HAP-1 (cell line): ENCODE results near the gene EOMES.

Source experiments
- DNase-seq, 2 experiments: peaks; one replicate each; pipeline ENCODE4 v3.0.0-alpha.2; 2016 to 2020; ENCODE audit warnings: low spot score in 2 of 2
- H3K27me3 ChIP-seq: fragments of 250-450 bp; sonication (Bioruptor Pico); 2 replicates; pipeline ENCODE4 v1.5.1; 2020; ENCODE audit warnings: low read depth, mild to moderate bottlenecking, moderate library complexity
- H3K36me3 ChIP-seq: fragments of 250-450 bp; sonication (Bioruptor Pico); replicated peaks from 2 replicates; pipeline ENCODE4 v1.5.1; 2020; ENCODE audit warnings: mild to moderate bottlenecking
- H3K4me1 ChIP-seq: fragments of 250-450 bp; sonication (Bioruptor Pico); 2 replicates; pipeline ENCODE4 v1.5.1; 2020; ENCODE audit warnings: mild to moderate bottlenecking
- H3K4me3 ChIP-seq: fragments of 250-450 bp; sonication (Bioruptor Pico); 2 replicates; pipeline ENCODE4 v1.5.1; 2020; ENCODE audit warnings: mild to moderate bottlenecking, moderate library complexity
- H3K9me3 ChIP-seq: fragments of 250-450 bp; sonication (Bioruptor Pico); 2 replicates; pipeline ENCODE4 v1.5.1; 2020; ENCODE audit warnings: mild to moderate bottlenecking, moderate library complexity
- in situ Hi-C: fragments of 300-500 bp; cut with MboI; formaldehyde crosslinking; loops from 3 replicates; pipeline ENCODE4 v1.14.3; 2020; ENCODE audit warnings: low sequenced_read_pairs, inconsistent platforms, mixed read lengths

The EOMES gene

DNA sequence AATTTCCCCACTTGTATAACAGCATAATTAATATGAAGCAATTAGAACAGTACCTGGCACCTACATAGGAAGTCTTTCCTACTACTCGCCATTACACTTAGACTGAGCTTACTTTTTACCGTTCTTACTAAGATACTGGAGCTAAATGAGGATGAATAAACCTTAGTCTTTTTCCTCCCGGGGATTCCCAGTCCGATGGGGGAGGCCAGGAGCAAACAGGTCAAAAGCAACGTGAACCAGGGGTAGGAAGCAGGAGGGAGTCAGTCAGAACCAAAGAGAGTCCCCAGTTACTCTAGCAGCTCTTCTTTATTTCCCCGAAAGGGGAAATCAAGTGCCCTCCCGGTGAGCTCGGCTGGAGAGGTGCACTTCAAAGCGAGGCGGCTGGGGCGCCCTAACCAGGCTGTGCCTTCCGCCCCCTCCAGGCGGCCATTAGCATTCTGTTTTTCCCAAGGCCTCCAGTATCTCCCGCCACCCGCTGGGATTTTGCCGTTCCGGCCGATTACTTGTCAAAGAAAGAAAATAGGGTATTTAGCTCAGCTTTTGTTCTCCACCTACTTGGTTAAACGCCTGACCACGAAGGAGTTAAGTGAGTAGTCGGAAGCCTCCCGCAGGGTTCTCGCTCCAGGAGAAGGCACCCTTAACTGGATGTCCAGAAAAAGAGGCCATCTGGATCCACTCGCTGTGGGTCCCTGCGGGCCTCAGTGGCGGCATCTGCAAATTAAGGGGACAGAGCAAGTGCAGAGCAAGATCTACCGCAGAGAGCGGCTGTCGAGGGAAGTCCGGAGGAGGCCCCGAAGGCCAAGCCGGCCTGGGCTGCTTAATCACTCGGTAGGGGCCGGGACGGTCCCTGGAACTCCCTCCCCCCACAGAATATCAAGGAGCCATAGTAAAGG, 6.3 kb upstream of the EOMES start:
- in situ Hi-C loops: loop anchor here (10.0 kb wide), 1 partner anchor 596 kb away; no protein-coding TSS in a partner anchor
- Histone ChIP-seq H3K9me3 (no peaks in the 10 kb centered on the region; the same call in 1 of the 2 replicates), H3K27me3 (peaks cover 81% of the 10 kb centered on the region), H3K4me3 (0 out of 2 replicates have a peak overlapping the region, but pooled peaks have one; percentile 3), H3K4me1 (0 out of 2 replicates have a peak, but pooled peaks cover 2% of the 10 kb centered on the region), H3K36me3 (no peaks in the 10 kb centered on the region)
- DNase-seq: peak; percentile 58 to 76

DNA sequence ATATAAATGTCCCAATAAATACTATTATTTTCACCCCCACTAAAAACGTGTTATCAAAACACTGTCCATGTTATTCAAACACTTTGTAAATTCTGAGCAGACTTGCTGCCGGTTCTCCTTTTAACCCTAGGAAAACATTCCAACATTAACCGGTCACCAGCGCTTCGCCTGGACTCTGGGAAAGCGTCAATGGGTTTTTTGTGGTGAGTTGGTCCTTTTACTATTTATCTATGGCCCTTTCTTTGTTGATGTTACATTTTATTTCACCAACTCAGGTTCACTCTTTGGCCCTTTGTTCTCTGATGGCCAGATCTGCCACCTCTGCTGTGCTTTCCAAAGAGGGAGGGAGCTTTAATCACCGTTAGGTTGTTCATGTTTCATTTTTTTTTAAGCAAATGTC, 4.1 kb upstream of the EOMES start:
- in situ Hi-C loops: loop anchor here (10.0 kb wide), 1 partner anchor 599 kb away; no protein-coding TSS in a partner anchor
- Histone ChIP-seq H3K4me1 (0 out of 2 replicates have a peak, but pooled peaks cover 2% of the 10 kb centered on the region), H3K4me3 (no peak overlapping the region), H3K9me3 (no peaks in the 10 kb centered on the region; the same call in 1 of the 2 replicates), H3K36me3 (no peaks in the 10 kb centered on the region), H3K27me3 (peaks cover 63% of the 10 kb centered on the region)
- no peak for DNase-seq

DNA sequence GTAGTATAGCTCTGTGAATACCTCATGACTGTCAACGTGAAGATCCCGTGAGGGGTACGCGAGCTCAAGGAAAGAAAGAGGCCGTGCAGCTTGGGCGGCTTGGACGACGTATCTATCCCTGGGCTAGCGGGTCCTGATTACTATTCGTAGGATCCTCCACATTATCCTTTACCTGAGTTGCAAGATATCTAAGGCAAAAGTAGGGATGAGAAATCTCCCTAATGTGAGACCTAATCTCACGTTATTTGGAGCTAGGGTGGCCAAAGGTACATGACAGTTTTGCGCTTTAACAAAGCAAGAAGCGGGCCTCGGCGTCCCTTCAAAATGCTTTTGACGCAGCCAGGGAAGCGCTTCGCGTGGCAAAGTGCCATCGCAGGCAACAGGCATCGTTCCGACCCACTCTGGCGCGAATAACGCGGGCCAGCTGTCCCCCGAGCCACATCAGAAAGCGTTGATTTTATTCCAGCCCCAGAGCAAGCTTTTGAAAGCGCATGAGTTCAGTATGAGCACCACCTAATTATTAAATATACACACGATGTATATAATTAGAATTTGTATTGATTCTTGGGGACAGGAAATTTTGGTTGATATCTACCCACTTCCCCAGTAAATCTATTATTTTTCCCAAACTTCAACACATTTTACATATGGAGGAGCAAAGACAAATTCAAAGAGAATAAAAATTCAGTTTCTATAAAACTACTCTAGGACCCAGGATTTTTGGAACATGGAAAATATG, 2.5 kb upstream of the EOMES start:
- 0 out of 2 replicates have a peak, but pooled peaks cover 2% of the 10 kb centered on the region for H3K4me1 ChIP-seq
- H3K4me3 ChIP-seq: no peak overlapping the region
- no peaks in the 10 kb centered on the region; the same call in 1 of the 2 replicates for H3K9me3 ChIP-seq
- H3K36me3 ChIP-seq: no peaks in the 10 kb centered on the region
- no peak for DNase-seq
- peaks cover 47% of the 10 kb centered on the region for H3K27me3 ChIP-seq
- in situ Hi-C loops: loop anchor here (10.0 kb wide), 1 partner anchor 600 kb away; no protein-coding TSS in a partner anchor

DNA sequence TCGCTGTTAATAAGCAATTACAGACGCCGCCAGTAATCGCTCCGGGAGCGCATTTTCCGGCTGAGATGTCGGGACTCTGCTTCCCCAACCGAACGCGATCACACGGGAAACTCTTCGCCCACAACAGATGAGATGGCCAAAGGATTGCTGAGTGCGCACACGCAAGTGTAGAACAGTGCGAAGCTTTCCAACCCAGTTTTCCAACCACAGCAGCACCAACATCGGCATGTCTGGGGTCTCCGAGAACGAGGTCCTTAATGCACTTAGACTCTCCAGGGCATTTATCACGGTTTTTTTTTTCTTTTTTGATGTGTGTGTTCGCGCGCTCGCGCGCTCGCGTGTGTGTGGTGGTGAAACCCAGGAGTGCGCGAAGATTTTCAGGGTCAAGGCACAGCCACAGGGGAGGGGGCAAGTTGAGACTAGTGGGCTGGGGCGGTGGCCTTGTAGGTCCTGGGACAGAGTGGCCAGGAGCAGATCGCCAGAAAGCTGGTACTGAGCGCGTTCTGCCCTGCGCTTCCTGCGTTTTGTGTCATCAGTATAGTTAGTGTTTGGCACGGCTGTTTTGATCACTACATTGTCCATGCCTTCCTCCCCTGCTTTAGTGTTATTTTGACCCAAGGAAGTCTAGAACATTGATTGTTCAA, 1.8 kb upstream of the EOMES start:
- 0 out of 2 replicates have a peak, but pooled peaks cover 2% of the 10 kb centered on the region for H3K4me1 ChIP-seq
- no peak for DNase-seq
- no peaks in the 10 kb centered on the region for H3K36me3 ChIP-seq
- in situ Hi-C loops: loop anchor here (10.0 kb wide), 1 partner anchor 601 kb away; no protein-coding TSS in a partner anchor
- no peak overlapping the region for H3K4me3 ChIP-seq
- H3K9me3 ChIP-seq: no peaks in the 10 kb centered on the region; the same call in 1 of the 2 replicates
- peaks cover 40% of the 10 kb centered on the region for H3K27me3 ChIP-seq

DNA sequence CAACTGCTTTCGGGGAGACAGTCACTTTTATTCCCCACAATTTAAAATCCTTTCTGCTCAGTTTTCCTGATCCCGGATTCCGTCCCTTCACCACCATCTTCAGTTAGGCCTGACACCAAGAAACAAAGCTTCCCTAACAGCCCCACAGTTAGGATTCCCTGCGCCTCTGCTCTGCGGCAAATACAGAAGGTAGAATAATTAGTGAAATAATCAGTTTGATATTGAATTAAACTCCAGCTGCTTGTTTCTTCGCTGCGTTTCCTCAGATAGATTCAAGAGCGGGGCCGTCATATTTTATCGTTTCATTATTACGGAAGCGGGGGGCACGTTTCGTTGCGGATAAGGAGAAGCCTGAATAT, 1.3 kb upstream of the EOMES start:
- H3K4me3 ChIP-seq: no peak overlapping the region
- in situ Hi-C loops: loop anchor here (10.0 kb wide), 1 partner anchor 601 kb away; no protein-coding TSS in a partner anchor
- peaks cover 35% of the 10 kb centered on the region for H3K27me3 ChIP-seq
- no peaks in the 10 kb centered on the region for H3K4me1 ChIP-seq
- no peaks in the 10 kb centered on the region for H3K9me3 ChIP-seq
- H3K36me3 ChIP-seq: no peaks in the 10 kb centered on the region
- no peak for DNase-seq

DNA sequence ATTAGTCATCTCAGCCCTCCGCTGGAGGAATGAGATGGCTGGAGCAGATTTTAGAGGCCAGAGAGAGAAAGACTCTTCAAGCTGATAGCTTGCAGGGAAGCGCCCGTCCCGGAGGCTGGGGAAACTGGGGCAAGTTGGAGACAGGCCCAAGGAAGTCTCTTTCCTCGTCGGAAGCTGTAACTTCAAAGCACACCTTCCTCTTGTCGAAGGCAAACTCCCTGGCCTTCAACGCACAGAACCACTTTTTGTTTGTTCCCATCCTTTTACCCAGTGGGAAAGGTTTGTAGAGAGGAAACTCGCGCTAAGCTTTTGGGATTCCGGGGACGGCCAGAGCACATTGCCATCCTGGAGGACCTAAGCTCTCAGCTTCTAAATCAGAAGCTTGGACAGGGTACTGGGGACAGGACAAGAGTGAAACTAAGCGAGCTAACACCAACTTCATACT, 900 bp upstream of the EOMES start:
- no peaks in the 10 kb centered on the region for H3K9me3 ChIP-seq
- no peaks in the 10 kb centered on the region for H3K4me1 ChIP-seq
- peaks cover 31% of the 10 kb centered on the region for H3K27me3 ChIP-seq
- in situ Hi-C loops: loop anchor here (10.0 kb wide), 1 partner anchor 602 kb away; no protein-coding TSS in a partner anchor
- DNase-seq: no peak
- H3K36me3 ChIP-seq: no peaks in the 10 kb centered on the region
- H3K4me3 ChIP-seq: no peak overlapping the region

DNA sequence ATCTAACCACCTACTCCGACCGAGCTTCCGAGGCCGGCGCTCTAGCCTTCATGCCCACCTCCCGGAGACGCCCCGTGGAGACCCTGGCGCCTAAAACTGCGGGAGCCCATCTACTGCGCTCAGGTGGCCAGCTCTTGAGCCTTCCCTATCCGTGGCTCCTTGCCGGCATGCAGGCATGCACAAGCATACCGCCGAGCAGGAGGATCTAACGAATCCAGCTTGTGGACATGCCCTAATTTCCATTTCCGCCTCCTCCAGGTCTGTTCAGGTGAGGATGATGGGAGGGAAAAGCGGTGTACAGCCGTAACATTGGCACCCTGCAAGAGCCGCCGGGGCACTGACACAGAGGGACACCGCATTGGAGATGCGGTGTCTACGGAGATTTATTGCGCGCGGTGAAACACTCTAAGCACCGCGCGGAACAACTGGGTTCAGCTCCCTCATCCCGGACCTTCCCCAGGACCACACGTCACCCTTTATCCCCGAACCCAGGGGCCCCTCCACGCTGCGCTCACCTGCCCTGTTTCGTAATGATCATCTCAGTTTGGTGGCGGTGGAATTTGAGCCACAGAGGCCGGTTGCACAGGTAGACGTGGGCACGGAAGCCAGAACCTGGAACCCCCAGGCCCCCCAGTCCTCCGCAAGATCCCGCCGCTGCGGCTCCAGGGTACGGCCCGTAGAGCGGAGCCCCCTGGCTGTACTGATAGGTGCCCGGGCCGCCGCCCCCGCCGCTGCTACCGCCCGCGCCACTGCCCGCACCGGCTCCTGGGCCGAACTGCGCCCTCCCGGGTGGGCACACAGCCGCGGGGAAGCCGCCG, 1.0 kb downstream of the EOMES start:
- H3K9me3 ChIP-seq: no peaks in the 10 kb centered on the region
- DNase-seq: no peak
- no peaks in the 10 kb centered on the region for H3K36me3 ChIP-seq
- H3K4me3 ChIP-seq: peak overlapping the region; percentile 59
- H3K4me1 ChIP-seq: no peaks in the 10 kb centered on the region
- peaks cover 12% of the 10 kb centered on the region for H3K27me3 ChIP-seq
- in situ Hi-C loops: loop anchor here (10.0 kb wide), 1 partner anchor 604 kb away; no protein-coding TSS in a partner anchor

DNA sequence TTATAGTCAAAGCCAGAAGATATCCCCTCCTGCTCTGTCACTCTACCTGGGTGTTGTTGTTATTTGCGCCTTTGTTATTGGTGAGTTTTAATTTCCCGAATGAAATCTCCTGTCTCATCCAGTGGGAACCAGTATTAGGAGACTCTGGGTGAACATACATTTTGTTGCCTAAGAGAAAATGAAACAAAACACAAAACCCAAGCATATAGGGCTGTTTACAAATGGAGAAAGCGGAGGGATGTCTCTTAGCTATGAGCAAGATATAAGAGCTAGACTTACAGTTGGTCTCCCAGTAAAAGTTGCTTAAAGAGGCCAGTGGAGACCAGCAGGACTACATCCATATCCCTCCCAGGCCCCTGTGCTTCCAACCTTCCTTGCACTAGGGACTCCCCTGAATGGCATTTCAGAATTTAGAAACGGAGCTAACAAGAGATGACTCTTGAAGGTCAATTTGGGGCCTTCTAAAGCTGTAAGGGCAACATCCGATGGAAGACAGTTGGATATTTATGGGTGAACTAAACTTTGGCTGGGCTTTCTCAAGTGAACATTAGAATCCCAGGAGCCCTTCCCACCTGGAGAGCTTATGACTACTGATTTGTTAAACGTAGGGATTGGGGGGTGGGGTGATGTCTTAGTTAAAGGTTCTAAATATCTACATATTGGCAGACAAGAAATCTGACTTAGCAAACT, 2.7 kb downstream of the EOMES start:
- no peaks in the 10 kb centered on the region for H3K36me3 ChIP-seq
- DNase-seq: no peak
- H3K4me3 ChIP-seq: no peak overlapping the region
- H3K27me3 ChIP-seq: no peaks in the 10 kb centered on the region
- no peaks in the 10 kb centered on the region for H3K4me1 ChIP-seq
- in situ Hi-C loops: loop anchor here (10.0 kb wide), 1 partner anchor 605 kb away; no protein-coding TSS in a partner anchor
- H3K9me3 ChIP-seq: no peaks in the 10 kb centered on the region

DNA sequence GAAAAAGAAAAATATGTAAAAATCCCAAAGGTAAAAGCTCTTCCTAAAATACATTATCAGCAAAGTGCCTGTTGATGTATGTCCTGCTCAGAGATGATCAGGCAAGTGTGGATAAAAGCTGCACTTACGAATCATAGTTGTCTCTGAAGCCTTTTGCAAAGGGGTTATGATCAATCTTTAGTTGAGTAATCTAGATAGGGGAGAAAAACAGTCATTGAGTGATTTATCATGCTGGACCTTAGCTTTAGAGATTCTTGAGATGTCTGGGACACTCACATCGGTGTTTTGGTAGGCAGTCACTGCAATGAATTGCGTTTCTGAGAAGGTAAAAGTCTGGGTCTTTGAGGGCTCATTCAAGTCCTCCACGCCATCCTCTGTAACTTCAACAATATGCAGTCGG, 3.7 kb downstream of the EOMES start:
- DNase-seq: no peak
- no peak overlapping the region for H3K4me3 ChIP-seq
- peaks cover 2% of the 10 kb centered on the region; the same call in 1 of the 2 replicates for H3K27me3 ChIP-seq
- no peaks in the 10 kb centered on the region for H3K36me3 ChIP-seq
- H3K9me3 ChIP-seq: no peaks in the 10 kb centered on the region
- H3K4me1 ChIP-seq: no peaks in the 10 kb centered on the region
- in situ Hi-C loops: no loop called here

DNA sequence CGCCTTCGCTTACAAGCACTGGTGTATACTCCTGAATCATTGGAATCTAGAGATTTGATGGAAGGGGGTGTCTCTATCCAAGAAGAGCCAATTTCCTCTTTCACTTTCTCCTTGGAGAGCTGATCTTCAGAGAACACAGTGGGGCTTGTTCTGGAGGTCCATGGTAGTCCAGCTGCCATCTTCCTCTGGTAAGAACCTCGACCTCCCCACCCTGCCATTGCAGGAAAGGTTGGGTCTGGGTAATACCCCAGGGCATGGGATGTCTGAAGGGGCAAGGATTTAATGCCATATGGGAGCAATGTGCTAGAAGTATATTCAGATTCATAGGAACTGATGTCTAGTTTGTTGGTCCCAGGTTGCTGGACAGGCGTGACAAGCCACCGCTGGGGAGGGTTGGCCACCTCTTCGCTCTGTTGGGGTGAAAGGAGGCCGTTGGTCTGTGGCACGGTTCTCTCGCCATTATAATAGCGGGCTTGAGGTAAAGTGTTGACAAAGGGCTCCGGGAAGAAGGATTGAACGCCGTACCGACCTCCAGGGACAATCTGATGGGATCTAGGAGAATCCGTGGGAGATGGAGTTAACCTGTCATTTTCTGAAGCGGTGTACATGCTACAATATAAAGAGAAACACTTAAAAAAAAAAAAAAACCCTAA, 4.8 kb downstream of the EOMES start:
- no peak overlapping the region for H3K4me3 ChIP-seq
- in situ Hi-C loops: no loop called here

DNA sequence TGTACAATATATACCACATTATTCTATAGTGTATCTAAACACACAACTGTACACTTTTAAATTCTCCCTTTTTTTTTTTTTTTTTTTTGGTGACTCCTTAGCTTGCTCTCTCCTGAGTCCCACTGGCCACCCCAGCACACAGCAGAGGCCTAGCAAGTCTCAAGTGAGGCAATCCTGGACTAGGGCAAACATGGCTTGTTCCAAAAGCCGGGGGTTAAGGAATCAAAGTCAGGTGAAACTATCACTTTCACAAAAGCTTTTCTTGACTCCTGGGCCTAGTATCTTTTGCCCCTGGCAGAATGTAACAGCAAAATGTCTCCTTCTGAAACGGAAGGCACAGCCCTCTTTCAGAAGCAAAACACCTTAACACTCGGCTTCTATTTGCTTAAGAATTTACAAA, 5.8 kb downstream of the EOMES start:
- peaks cover 5% of the 10 kb centered on the region for H3K27me3 ChIP-seq
- in situ Hi-C loops: no loop called here
- H3K4me1 ChIP-seq: no peaks in the 10 kb centered on the region
- H3K36me3 ChIP-seq: no peaks in the 10 kb centered on the region
- H3K4me3 ChIP-seq: no peak overlapping the region
- DNase-seq: no peak
- H3K9me3 ChIP-seq: no peaks in the 10 kb centered on the region

More for the DNA sequence above, 4.8 kb downstream of the EOMES start:
- Histone ChIP-seq H3K4me1 (no peaks in the 10 kb centered on the region), H3K36me3 (no peaks in the 10 kb centered on the region), H3K27me3 (peaks cover 5% of the 10 kb centered on the region), H3K9me3 (no peaks in the 10 kb centered on the region)
- DNase-seq: no peak

DNA sequence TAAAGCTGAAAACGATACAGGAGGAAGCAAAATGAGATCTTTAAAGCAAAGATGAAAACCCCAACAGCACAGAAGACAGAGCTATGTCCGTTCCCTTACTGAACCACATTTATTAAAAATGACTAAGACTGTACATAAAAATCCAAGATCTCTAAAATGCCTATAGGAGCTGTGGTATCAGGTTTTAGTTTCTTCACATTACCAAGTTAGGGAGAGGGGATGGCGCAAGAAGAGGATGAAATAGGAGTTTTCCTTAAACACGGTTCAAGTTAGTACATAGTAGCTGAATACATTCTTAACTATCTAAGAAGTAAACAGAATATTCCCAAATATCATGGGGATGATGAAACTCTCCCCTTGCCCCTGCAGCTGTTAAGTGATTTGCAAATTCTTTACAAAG, 6.3 kb downstream of the EOMES start:
- no peak for DNase-seq
- Histone ChIP-seq H3K36me3 (no peaks in the 10 kb centered on the region), H3K4me1 (no peaks in the 10 kb centered on the region), H3K27me3 (peaks cover 5% of the 10 kb centered on the region), H3K4me3 (no peak overlapping the region), H3K9me3 (no peaks in the 10 kb centered on the region)
- in situ Hi-C loops: no loop called here
